HepG2 (cell line): ENCODE data around the gene DPM2. TPM values are rescaled to one million over a fixed set of nuclear protein-coding genes. Genes with fewer than 3 reads are reported as not detected.

Source experiments
- BCL3 ChIP-seq: sonication (generic); formaldehyde crosslinking; IDR thresholded peaks from 2 replicates; pipeline ENCODE4 v1.5.1; 2020; ENCODE audit warnings: mild to moderate bottlenecking, missing genetic modification reagents, moderate library complexity
- GFI1 ChIP-seq: sonication (generic); formaldehyde crosslinking; IDR thresholded peaks from 2 replicates; pipeline ENCODE4 v1.5.0; 2020; ENCODE audit warnings: missing genetic modification reagents, mild to moderate bottlenecking, borderline replicate concordance
- HIVEP1 ChIP-seq: sonication (generic); formaldehyde crosslinking; IDR thresholded peaks from 2 replicates; pipeline ENCODE4 v1.4.0; 2020; ENCODE audit warnings: mild to moderate bottlenecking, missing genetic modification reagents
- PAXIP1 ChIP-seq: sonication (generic); formaldehyde crosslinking; conservative IDR thresholded peaks from 2 replicates; pipeline ENCODE4 v1.4.0; 2020; ENCODE audit warnings: mild to moderate bottlenecking, missing genetic modification reagents, moderate library complexity
- polyA plus RNA-seq, 8 experiments: library from polyadenylated mRNA; depleted of rRNA in 3 of 8; stranded (reverse) in 7 of 8; unstranded in 1 of 8; fragments of >200 nt; fragmentation: Illumina TruSeq in 4 of 8; extraction: Trizol in 4 of 8; gene quantifications; 2 replicates each; pipeline versions ENCODE4 v1.2.1 to v1.2.3, GENCODE V29; 2011 to 2016; ENCODE audit warnings: low read depth in 4 of 8, missing spikeins in 1 of 8, mixed read lengths in 1 of 8; ENCODE audit not compliant: insufficient read depth in 1 of 8
- total RNA-seq, 5 experiments: library from RNA; depleted of rRNA; stranded (reverse); fragments of >200 nt; fragmentation: Illumina TruSeq; extraction: Trizol; gene quantifications; 2 replicates each; pipeline ENCODE4 v1.2.3, GENCODE V29; 2016; ENCODE audit warnings: low read depth in 1 of 5
- TF ChIP-seq, protein P1 (sequence below): sonication (generic); formaldehyde crosslinking; IDR thresholded peaks from 2 replicates; pipeline ENCODE4 v1.9.0; 2021; ENCODE audit warnings: missing genetic modification reagents, borderline replicate concordance

The DPM2 gene
- total and polyA plus RNA-seq, 2 of the 13 experiments (the other 11 are each of a cell fraction or from before 2014, with no cell fraction given): 24.8 to 35.3 TPM

GRCh38 chr9:127967151-127967809 is 29.6 kb upstream of the DPM2 start (continued):
- TF ChIP-seq BCL3 (CRISPR knock-in tag): no peak
- TF ChIP-seq, protein P1, sequence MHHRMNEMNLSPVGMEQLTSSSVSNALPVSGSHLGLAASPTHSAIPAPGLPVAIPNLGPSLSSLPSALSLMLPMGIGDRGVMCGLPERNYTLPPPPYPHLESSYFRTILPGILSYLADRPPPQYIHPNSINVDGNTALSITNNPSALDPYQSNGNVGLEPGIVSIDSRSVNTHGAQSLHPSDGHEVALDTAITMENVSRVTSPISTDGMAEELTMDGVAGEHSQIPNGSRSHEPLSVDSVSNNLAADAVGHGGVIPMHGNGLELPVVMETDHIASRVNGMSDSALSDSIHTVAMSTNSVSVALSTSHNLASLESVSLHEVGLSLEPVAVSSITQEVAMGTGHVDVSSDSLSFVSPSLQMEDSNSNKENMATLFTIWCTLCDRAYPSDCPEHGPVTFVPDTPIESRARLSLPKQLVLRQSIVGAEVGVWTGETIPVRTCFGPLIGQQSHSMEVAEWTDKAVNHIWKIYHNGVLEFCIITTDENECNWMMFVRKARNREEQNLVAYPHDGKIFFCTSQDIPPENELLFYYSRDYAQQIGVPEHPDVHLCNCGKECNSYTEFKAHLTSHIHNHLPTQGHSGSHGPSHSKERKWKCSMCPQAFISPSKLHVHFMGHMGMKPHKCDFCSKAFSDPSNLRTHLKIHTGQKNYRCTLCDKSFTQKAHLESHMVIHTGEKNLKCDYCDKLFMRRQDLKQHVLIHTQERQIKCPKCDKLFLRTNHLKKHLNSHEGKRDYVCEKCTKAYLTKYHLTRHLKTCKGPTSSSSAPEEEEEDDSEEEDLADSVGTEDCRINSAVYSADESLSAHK (CRISPR knock-in tag): no peak
- no peak for TF ChIP-seq PAXIP1 (CRISPR knock-in tag)
- TF ChIP-seq GFI1 (CRISPR knock-in tag): no peak
- TF ChIP-seq HIVEP1 (CRISPR knock-in tag): no peak
